SKM-1 treated with dmso at 0.1 percent for 144 hours (cell line): Measurements from ENCODE around the gene PODNL1.
"Not testable (repeated sequence)": the region's sequence is repeated elsewhere in the genome, so short reads cannot be mapped to it uniquely, and the experiment has no call there.

ENCODE experiments used
- DNase-seq: peaks from one replicate; lab custom pipeline; 2025; ENCODE audit not compliant: unreplicated experiment; lab: John Stamatoyannopoulos, UW

The PODNL1 gene

DNA sequence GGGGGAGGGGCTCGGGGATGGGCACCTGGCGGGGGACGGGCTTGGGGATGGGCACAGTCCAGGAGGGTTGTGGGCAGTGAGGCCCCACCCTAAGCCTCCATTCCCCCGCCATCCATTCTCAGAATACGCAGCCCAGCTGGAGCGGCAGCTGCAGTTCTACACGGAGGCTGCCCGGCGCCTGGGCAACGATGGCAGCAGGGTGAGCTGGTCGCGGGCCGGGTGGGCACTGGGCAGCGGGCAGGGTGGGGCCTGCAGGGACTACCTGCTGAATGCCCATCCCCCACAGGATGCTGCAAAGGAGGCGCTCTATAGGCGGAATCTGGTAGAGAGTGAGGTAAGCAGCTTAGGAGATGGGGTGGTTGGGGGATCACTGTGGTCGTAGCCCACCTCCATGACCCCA, 8.3 kb downstream of the PODNL1 start:
- DNase-seq: no peak

DNA sequence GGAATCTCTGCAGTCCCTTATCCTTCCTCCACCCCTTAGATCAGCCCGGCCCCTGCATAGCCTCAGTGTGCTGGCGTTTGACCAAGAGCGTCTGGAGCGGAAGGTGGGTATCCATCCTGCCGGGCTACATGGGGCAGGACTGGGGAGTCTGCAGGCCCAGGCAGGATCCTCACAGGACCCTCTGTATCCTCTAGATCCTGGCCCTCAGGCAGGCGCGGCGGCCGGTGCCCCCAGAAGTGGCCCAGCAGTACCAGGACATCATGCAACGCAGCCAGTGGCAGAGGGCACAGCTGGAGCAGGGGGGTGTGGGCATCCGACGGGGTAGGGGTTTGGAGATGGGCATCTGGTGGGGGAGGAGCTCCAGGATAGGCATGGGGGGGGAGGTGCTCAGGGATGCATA, 8.9 kb downstream of the PODNL1 start:
- no peak for DNase-seq

GRCh38 chr19:13926715-13927114, 11.5 kb downstream of the PODNL1 start:
- DNase-seq: peak; percentile 14

GRCh38 chr19:13926010-13926409, 12.2 kb downstream of the PODNL1 start:
- DNase-seq: no peak

DNA sequence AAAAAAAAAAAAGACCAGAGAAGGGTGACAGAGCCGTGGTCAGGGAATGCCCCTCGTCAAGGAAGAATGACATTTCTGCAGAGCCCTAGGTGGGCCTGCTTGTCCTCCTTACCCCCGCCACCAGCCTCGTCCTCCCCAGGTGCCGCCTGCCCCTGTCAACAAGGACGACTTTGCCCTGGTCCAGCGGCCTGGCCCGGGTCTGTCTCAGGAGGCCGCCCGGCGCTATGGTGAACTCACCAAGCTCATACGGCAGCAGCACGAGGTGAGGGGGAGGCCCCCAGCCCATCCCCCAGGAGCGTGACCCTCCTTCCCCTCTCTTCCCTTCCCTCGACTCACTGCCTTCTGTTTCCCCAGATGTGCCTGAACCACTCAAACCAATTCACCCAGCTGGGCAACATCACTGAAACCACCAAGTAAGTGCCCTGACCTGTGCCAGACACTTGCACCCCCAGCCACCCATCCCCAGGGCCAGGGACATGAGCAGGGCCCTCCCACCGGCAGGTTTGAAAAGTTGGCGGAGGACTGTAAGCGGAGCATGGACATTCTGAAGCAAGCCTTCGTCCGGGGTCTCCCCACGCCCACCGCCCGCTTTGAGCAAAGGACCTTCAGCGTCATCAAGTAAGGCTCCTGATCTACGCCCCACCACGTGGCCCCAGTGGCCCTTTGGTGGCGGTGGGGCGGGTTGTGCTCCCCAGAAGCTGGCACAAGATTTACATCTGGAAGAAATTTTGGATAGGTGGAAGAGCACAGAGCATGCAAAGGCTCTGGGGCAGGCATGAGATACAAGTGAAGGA, 14.8 kb downstream of the PODNL1 start:
- no peak for DNase-seq

- not testable (repeated sequence) for DNase-seq
These were observed 16.1 kb downstream of the PODNL1 start for GRCh38 chr19:13922118-13922517.

DNA sequence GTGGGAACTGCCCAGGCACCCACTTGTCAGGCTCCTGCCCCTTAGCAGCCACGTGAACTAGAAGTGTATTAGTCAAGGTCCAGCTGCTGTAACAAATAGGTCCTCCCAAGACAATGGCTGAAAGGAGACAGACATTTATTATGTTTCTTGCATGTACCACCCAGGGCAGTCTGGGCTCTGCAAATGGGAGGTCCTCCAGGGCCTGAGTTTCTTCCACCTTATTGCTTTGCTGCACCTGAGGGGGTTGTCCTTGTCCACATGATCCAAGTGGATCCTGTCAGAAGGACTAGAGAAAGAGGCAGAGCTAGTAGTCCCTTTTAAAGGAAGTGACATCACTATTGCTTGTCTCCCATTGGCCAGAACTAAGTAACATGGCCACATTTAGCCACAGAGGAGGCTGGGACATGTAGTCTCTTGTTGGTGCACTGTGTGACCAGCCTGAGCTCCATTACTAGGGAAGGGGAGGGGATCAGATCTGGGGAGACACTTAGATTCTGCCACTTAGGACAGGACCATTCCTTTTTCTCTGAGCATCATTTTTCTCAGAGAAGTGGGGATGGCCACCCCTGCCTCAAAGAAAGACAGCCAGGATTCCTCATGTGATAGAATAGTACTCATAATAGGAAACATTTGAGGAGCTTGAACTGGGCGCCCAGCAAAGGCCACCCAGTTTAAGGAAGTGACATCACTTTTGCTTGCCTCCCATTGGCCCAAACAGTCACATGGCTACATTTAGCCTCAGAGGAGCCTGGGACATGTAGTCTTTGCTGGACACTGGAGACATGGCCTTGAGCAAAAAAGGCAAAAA, 17.1 kb downstream of the PODNL1 start:
- peak; percentile 41 for DNase-seq

GRCh38 chr19:13920524-13920923, 17.7 kb downstream of the PODNL1 start:
- no peak for DNase-seq

DNA sequence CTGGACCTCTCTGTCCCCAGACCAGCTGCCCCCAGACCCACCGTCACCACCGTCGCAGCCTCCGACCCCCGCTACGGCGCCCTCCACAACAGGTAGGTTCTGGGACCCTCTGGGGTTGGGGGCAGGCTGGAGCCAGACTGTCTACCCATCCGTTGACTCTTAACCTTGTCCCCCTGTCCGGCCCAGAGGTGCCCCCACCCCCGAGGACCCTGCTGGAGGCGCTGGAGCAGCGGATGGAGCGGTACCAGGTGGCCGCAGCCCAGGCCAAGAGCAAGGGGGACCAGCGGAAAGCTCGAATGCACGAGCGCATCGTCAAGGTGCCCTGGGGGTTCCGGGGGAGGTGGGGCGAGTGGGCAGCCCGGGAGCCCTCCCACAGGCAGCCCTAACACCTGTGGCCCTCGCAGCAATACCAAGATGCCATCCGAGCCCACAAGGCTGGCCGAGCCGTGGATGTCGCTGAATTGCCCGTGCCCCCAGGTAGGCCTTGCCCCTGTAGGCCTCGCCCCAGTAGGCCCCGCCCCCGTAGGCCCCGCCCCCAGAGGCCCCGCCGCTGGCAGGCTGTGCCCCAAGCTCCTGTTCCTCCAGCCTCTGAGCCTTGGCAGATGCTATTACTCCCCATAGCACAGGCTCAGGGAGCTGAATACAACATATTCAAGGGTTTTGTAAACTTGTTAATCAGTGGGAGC, 19.3 kb downstream of the PODNL1 start:
- DNase-seq: no peak

DNA sequence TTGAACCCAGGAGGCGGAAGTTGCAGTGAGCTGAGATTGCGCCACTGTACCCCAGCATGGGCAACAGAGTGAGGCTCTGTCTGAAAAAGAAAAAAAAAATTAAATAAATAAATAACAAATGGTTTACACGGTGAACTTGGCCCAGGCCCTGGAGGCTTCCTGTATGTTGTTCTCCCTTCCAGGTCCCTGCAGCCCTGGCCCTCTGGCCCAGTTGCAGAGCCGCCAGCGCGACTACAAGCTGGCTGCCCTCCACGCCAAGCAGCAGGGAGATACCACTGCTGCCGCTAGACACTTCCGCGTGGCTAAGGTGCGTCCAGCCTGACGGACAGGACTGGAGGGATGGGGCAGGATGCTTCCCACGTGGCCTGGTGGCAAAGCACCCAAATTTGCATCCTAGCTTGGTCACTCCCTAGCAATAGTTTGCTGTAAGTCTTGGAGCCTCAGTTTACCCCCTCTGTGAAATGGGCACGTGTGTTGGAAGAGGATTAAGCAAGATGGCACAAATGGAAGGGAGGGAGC, 20.3 kb downstream of the PODNL1 start:
- DNase-seq: no peak

GRCh38 chr19:13914777-13915176, 23.4 kb downstream of the PODNL1 start:
- DNase-seq: no peak

- no peak for DNase-seq
These were observed 24.9 kb downstream of the PODNL1 start for GRCh38 chr19:13913352-13913751.

DNA sequence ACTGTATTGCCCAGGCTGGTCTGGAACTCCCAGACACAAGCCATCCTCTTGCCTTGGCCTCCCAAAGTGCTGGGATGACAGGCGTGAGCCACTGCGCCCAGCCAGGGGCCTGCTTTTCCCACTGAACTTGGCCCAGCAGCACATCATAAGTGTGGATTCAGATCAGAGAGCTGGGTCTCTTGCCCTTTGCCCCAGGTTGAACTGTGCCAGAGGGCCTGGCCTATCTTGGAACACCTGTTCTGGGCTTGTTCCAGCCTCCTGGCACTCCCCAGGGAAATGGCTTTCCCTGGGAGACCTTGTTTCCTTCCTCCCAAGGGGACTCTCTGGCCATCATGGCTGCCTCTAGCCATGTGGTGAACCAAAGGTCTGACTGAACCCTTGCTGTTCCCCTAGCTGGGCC, 28.8 kb downstream of the PODNL1 start:
- no peak for DNase-seq

GRCh38 chr19:13908674-13909073, 29.5 kb downstream of the PODNL1 start:
- no peak for DNase-seq

GRCh38 chr19:13906910-13907309, 31.3 kb downstream of the PODNL1 start:
- no peak for DNase-seq

DNA sequence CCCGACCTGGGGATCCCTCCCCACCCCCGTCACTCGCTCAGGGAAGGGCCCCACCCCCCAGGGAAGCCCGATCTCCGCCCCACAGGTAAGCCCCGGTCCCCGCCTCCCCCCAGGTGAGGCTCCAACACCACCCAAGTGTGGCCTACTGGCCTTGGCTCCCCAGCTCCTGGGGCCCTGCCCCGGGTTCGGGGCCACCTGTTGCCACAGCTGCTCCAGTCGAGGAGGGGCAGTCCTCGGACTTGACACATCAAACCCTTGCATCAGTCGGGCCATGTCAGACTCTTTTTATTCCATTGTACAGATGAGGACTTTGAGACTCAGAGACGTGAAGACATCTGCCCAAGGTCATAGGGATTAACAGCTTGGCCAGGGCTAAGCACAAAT, 31.7 kb downstream of the PODNL1 start:
- no peak for DNase-seq

- peak; percentile 89 for DNase-seq
These were observed 32.3 kb downstream of the PODNL1 start, which contains the start of the genes BRME1 and CC2D1A for GRCh38 chr19:13905634-13906520. TSS of gene BRME1 (minus strand) at chr19:13906117. CDS start at chr19:13904892, 1,225 bp downstream. TSS of gene CC2D1A (plus strand) at chr19:13906201. CDS start at chr19:13906442, 241 bp downstream.

DNA sequence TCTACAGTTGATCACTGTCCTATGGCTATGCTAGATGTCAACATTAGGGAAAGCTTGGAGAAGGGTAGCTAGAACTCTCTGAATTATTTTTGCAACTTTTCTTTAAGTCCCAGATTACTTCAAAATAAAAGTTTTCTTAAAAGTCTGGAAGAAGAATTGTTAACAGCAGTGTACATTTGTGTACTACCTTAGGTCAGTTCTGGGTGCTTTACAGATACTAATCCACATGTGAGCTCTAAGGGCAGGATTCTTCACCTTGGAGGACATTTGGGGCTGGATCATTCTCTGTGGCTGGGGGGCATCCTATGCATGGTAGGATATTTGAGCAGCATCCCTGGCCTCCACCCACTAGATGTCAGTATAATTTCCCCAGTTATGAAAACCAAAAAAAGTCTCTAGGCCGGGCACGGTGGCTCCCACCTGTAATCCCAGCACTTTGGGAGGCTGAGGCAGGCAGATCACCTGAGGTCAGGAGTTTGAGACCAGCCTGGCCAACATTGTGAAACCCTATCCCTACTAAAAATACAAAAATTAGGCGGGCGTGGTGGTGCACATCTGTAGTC, 35.1 kb downstream of the PODNL1 start:
- DNase-seq: peak; percentile 12

GRCh38 chr19:13899912-13900584, 38.2 kb downstream of the PODNL1 start:
- no peak for DNase-seq
